Measurements from ENCODE around the gene ARF1.
A peak's percentile ranks its signal among the peaks of the same experiment; 100 is the strongest.

ARF1 gene

GRCh38 chr1:228044961-228045360 lies 37.5 kb upstream of the ARF1 start:
- no peak overlapping the region for H3K9ac ChIP-seq (ENCODE audit: low read depth, low read length)
- no peaks in the 10 kb centered on the region for H3K36me3 ChIP-seq (ENCODE audit: insufficient read depth, low read length)
- H3K9me3 ChIP-seq (ENCODE audit: control insufficient read depth, insufficient read depth, low read length): no peaks in the 10 kb centered on the region
- no peaks in the 10 kb centered on the region; the same call in 1 of the 2 replicates for H3K4me1 ChIP-seq (ENCODE audit: insufficient read depth, low read length)

GRCh38 chr1:228045405-228045804 lies 37.1 kb upstream of the ARF1 start:
- H3K9ac ChIP-seq (ENCODE audit: low read depth, low read length): no peak overlapping the region
- no peaks in the 10 kb centered on the region; the same call in 1 of the 2 replicates for H3K4me1 ChIP-seq (ENCODE audit: insufficient read depth, low read length)
- H3K36me3 ChIP-seq (ENCODE audit: insufficient read depth, low read length): no peaks in the 10 kb centered on the region
- no peaks in the 10 kb centered on the region for H3K9me3 ChIP-seq (ENCODE audit: control insufficient read depth, insufficient read depth, low read length)

- H3K9ac ChIP-seq (ENCODE audit: low read depth, low read length): no peak overlapping the region
- no peaks in the 10 kb centered on the region; the same call in 1 of the 2 replicates for H3K4me1 ChIP-seq (ENCODE audit: insufficient read depth, low read length)
- H3K9me3 ChIP-seq (ENCODE audit: control insufficient read depth, insufficient read depth, low read length): no peaks in the 10 kb centered on the region
- H3K36me3 ChIP-seq (ENCODE audit: insufficient read depth, low read length): no peaks in the 10 kb centered on the region
Measured at GRCh38 chr1:228045871-228046270, 36.6 kb upstream of the ARF1 start.

GRCh38 chr1:228046421-228047182 lies 35.9 kb upstream of the ARF1 start:
- Histone ChIP-seq H3K9me3 (ENCODE audit: control insufficient read depth, insufficient read depth, low read length) (no peaks in the 10 kb centered on the region), H3K4me1 (ENCODE audit: insufficient read depth, low read length) (no peaks in the 10 kb centered on the region; the same call in 1 of the 2 replicates), H3K9ac (ENCODE audit: low read depth, low read length) (no peak overlapping the region), H3K36me3 (ENCODE audit: insufficient read depth, low read length) (no peaks in the 10 kb centered on the region)

GRCh38 chr1:228047183-228047466 lies 35.4 kb upstream of the ARF1 start:
- no peak overlapping the region for H3K9ac ChIP-seq (ENCODE audit: low read depth, low read length)
- no peaks in the 10 kb centered on the region; the same call in 1 of the 2 replicates for H3K4me1 ChIP-seq (ENCODE audit: insufficient read depth, low read length)
- no peaks in the 10 kb centered on the region for H3K36me3 ChIP-seq (ENCODE audit: insufficient read depth, low read length)
- no peaks in the 10 kb centered on the region for H3K9me3 ChIP-seq (ENCODE audit: control insufficient read depth, insufficient read depth, low read length)

GRCh38 chr1:228048120-228048519 lies 34.4 kb upstream of the ARF1 start:
- Histone ChIP-seq H3K9me3 (ENCODE audit: control insufficient read depth, insufficient read depth, low read length) (no peaks in the 10 kb centered on the region), H3K9ac (ENCODE audit: low read depth, low read length) (no peak overlapping the region), H3K36me3 (ENCODE audit: insufficient read depth, low read length) (no peaks in the 10 kb centered on the region), H3K4me1 (ENCODE audit: insufficient read depth, low read length) (no peaks in the 10 kb centered on the region; the same call in 1 of the 2 replicates)

GRCh38 chr1:228048659-228049298 lies 33.7 kb upstream of the ARF1 start:
- no peaks in the 10 kb centered on the region for H3K9me3 ChIP-seq (ENCODE audit: control insufficient read depth, insufficient read depth, low read length)
- H3K36me3 ChIP-seq (ENCODE audit: insufficient read depth, low read length): no peaks in the 10 kb centered on the region
- no peak overlapping the region for H3K9ac ChIP-seq (ENCODE audit: low read depth, low read length)

GRCh38 chr1:228050571-228051231 lies 31.8 kb upstream of the ARF1 start:
- no peaks in the 10 kb centered on the region for H3K36me3 ChIP-seq (ENCODE audit: insufficient read depth, low read length)
- no peaks in the 10 kb centered on the region for H3K9me3 ChIP-seq (ENCODE audit: control insufficient read depth, insufficient read depth, low read length)
- H3K4me1 ChIP-seq (ENCODE audit: insufficient read depth, low read length): no peaks in the 10 kb centered on the region
- no peak overlapping the region for H3K9ac ChIP-seq (ENCODE audit: low read depth, low read length)

More at GRCh38 chr1:228048659-228049298, 33.7 kb upstream of the ARF1 start:
- H3K4me1 ChIP-seq (ENCODE audit: insufficient read depth, low read length): no peaks in the 10 kb centered on the region; the same call in 1 of the 2 replicates

- H3K9ac ChIP-seq (ENCODE audit: low read depth, low read length): peak overlapping the region; percentile 80; the same call in 1 of the 2 replicates
- H3K4me1 ChIP-seq (ENCODE audit: insufficient read depth, low read length): no peaks in the 10 kb centered on the region
- no peaks in the 10 kb centered on the region for H3K36me3 ChIP-seq (ENCODE audit: insufficient read depth, low read length)
- no peaks in the 10 kb centered on the region for H3K9me3 ChIP-seq (ENCODE audit: control insufficient read depth, insufficient read depth, low read length)
Measured at GRCh38 chr1:228058172-228058948, 24.1 kb upstream of the ARF1 start.

- peak overlapping the region; percentile 80; the same call in 1 of the 2 replicates for H3K9ac ChIP-seq (ENCODE audit: low read depth, low read length)
Measured at GRCh38 chr1:228058949-228059633, 23.4 kb upstream of the ARF1 start.

GRCh38 chr1:228059634-228060457 lies 22.7 kb upstream of the ARF1 start:
- H3K36me3 ChIP-seq (ENCODE audit: insufficient read depth, low read length): no peaks in the 10 kb centered on the region
- peak overlapping the region; percentile 80 for H3K9ac ChIP-seq (ENCODE audit: low read depth, low read length)
- H3K4me1 ChIP-seq (ENCODE audit: insufficient read depth, low read length): no peaks in the 10 kb centered on the region
- no peaks in the 10 kb centered on the region for H3K9me3 ChIP-seq (ENCODE audit: control insufficient read depth, insufficient read depth, low read length)

More at GRCh38 chr1:228058949-228059633, 23.4 kb upstream of the ARF1 start:
- H3K4me1 ChIP-seq (ENCODE audit: insufficient read depth, low read length): no peaks in the 10 kb centered on the region
- H3K9me3 ChIP-seq (ENCODE audit: control insufficient read depth, insufficient read depth, low read length): no peaks in the 10 kb centered on the region
- no peaks in the 10 kb centered on the region for H3K36me3 ChIP-seq (ENCODE audit: insufficient read depth, low read length)

- Histone ChIP-seq H3K9ac (ENCODE audit: low read depth, low read length) (peak overlapping the region; percentile 80), H3K9me3 (ENCODE audit: control insufficient read depth, insufficient read depth, low read length) (no peaks in the 10 kb centered on the region), H3K4me1 (ENCODE audit: insufficient read depth, low read length) (no peaks in the 10 kb centered on the region), H3K36me3 (ENCODE audit: insufficient read depth, low read length) (no peaks in the 10 kb centered on the region)
Measured at GRCh38 chr1:228060458-228061190, 21.9 kb upstream of the ARF1 start.
